Upper lobe of left lung (tissue), 4 donors: ENCODE measurements around the gene TNS3.

Experiments used
- POLR2A ChIP-seq, 4 donors: fragments of 450-650 bp; IDR thresholded peaks; one replicate each; pipeline ENCODE4 v1.5.1; 2016 to 2017; ENCODE audit warnings: antibody characterized with exemption in 4 of 4, mild to moderate bottlenecking in 2 of 4
- TF ChIP-seq, protein P1 (sequence below), 6 experiments: fragments of 450-650 bp in 4 of 6; fragments of 200-600 bp in 2 of 6; sonication (generic) in 2 of 6; IDR thresholded peaks; one replicate each; pipeline ENCODE4 v1.5.1; 2016 to 2019; ENCODE audit warnings: antibody characterized with exemption in 6 of 6

DNA sequence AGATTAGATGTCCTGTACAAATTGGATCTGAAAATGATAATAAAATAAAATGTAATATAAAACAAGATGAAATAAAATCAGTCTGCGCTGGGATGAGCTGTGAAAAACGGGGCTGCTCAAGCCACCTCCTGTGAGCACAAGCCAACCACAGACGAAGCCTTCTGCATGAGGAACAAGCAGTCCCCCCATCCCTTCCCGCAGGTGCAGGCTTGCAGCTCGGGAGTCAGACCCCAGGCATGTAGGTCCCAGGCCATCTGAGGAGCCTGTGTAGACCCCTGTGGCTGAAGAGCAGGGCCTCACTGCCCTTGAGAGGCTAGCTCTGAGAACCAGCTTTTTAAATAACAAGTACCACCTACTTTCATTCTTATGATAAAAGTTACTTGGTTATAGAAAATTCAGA, 123.4 kb downstream of the TNS3 start:
- no peak for TF ChIP-seq POLR2A (IDR thresholded peaks at IDR 0.05)
- TF ChIP-seq, protein P1, sequence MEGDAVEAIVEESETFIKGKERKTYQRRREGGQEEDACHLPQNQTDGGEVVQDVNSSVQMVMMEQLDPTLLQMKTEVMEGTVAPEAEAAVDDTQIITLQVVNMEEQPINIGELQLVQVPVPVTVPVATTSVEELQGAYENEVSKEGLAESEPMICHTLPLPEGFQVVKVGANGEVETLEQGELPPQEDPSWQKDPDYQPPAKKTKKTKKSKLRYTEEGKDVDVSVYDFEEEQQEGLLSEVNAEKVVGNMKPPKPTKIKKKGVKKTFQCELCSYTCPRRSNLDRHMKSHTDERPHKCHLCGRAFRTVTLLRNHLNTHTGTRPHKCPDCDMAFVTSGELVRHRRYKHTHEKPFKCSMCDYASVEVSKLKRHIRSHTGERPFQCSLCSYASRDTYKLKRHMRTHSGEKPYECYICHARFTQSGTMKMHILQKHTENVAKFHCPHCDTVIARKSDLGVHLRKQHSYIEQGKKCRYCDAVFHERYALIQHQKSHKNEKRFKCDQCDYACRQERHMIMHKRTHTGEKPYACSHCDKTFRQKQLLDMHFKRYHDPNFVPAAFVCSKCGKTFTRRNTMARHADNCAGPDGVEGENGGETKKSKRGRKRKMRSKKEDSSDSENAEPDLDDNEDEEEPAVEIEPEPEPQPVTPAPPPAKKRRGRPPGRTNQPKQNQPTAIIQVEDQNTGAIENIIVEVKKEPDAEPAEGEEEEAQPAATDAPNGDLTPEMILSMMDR (IDR thresholded peaks at IDR 0.05) = no peak
